ENCODE results near the gene GHITM.
"Not testable (repeated sequence)": the region's sequence is repeated elsewhere in the genome, so short reads cannot be mapped to it uniquely, and the experiment has no call there.

Gene GHITM

DNA sequence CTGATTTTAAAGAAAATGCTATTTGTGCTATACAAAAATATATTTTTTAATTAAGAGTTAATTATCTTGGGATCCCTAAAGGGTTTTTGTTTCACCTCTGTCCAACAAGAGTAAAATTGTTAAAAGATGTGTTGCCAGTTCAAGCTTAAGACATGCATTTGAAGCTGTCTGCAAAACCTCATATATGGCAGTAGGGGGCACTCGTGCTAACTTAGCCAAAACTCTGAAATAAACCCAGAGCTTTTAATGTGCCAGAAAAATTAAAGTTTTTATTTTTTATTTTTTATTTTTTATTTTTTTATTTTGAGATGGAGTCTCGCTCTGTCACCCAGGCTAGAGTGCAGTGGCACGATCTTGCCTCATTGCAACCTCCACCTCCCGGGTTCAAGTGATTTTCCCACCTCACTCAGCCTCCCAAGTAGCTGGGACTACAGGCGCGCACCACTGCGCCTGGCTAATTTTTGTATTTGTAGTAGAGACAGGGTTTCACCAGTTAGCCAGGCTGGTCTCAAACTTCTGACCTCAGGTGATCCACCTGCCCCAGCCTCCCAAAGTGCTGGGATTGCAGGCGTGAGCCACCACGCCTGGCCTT lies 8.8 kb downstream of the GHITM start:
- not testable (repeated sequence) for DNase-seq

GRCh38 chr10:84149854-84150253 lies 10.5 kb downstream of the GHITM start:
- DNase-seq, result no peak

GRCh38 chr10:84152769-84153168 lies 13.5 kb downstream of the GHITM start:
- no peak for DNase-seq

- DNase-seq, result no peak
Observed at GRCh38 chr10:84155521-84155920, 16.2 kb downstream of the GHITM start.

DNA sequence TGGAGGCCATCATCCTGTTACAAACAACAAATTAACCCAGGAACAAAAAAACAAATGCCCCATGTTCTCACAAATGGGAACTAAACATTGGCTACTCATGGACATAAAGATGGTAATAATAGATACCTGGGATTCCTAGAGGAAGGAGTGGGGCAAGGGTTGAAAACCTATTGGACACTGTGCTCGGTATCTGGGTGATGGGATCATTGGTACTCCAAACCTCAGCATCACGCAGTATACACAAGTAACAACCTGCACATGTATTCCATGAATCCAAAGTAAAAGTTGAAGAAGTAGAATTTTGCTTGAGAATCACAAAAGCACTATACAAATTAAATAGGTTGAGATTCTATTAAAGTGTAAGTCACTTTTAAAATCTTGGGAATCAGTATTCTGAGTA lies 16.7 kb downstream of the GHITM start:
- DNase-seq, result no peak

DNA sequence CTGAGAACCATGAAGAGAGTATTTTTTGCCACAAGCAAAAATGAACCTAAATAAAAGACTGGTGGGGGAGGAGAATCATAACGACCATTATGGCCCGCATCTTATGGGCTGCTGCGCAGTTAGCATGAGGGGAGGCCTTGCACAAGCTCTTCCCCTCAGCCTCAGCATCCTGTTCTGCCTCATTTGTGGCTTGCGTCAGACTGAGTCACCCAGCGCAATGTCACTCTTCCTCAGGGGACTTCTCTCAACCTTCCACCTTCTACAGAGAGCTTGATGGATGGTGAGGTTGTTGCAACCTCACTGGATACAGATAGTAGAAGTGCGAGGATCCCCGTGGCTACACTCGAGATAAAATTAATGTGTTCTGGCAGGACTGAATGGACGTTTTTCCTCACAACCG lies 17.5 kb downstream of the GHITM start:
- DNase-seq, result no peak

DNA sequence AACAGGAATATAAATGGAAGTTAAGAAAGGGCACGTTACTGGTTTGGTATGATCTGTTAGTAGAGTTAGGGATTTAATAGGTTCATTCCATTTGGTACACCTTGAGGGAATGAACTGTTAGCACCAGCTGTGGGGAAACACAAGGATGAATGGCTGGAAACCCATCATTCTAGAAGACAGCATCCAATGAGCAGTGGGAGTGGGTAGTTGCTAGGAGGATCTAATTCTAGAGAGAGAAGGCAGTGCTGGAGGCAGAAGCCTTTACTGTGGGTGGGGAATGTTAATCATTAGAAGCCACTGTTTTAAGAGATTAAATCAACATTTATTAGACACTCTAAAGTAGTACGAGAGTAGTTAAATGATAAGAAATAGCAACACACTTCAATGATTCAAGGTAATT lies 18.8 kb downstream of the GHITM start:
- no peak for DNase-seq

- no peak for DNase-seq
Observed at GRCh38 chr10:84158550-84158949, 19.2 kb downstream of the GHITM start.

- DNase-seq, result no peak
Observed at GRCh38 chr10:84159076-84159685, 19.9 kb downstream of the GHITM start.

DNA sequence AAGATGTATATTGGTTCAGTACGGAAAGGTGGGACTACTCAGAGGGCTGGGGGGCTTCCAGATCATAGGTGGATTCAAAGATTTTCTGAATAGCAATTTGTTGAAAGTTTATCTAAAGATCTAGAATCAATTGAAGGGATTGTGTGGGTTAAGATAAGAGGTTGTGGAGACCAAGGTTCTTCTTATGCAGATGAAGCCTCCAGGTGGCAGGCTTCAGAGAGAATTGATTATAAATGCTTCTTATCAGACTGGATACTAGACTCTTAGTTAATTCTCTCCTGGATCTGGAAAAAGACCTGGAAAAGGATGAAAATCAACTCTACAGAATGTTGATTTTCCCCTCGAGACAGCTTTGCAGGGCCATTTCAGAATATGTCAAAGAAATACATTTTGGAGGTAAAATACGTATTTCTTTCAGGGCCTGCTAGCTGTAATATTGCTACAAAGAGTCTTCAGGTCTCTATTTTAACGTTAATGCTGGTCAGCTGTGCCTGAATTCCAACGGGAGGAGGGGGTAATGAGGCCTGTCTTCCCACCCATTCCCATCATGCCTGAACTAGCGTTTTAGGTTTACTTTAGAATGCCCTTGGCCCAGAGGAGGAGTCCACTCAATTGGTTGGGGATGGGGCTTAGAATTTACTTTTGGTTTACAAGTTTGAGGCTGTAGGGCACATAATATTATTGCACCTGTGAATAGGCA lies 21.5 kb downstream of the GHITM start:
- no peak for DNase-seq

- no peak for DNase-seq
Observed at GRCh38 chr10:84163996-84164395, 24.7 kb downstream of the GHITM start.

DNA sequence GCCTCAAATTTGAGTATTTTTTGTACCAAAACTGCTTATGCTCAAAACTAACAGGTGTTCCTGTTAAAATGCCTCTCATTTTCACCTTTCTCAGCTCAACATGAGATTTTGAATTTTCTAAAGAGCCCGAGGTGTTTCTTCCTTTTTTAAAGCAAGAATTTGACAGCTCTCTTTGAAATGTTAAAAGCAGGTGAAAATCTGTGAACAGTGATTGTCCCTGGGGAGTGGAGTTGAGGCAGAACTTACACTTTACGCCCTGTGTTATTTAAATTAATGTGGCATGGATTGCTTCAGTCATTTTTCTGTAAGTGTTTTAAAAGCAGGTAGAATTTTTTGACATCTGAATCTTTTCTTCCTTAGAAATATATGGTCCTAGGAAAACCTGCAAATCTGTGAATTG lies 25.1 kb downstream of the GHITM start:
- no peak for DNase-seq

DNA sequence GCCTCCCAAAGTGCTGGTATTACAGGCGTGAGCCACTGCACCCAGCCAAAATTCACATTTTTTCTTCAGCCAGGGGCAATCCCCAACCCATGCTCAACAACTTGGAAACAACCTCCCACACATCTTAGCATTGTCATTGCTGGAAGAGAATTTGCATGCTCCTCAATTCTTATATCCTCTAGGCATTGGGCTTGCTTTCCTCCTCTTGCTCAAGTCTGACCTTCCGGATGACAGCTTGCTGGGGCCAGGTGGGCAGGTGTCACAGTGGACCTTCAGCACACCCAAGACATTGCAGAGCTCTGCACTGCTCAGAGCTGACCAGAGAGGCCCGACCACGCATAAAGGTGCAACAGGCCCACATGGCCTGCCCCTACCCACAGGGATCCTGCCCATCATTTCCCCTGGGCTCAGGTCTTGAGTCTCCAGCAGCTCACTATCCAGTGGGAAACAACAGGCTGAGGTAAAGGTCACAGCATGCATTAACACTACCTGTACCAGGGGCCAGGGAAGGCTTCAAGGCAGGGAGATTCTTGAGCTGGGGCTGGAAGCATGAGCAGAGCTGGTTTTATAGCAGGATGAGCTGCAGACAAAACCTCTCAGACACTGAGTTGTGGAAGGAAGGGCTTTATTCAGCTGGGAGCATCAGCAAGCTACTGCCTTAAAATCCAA lies 27.4 kb downstream of the GHITM start:
- DNase-seq, result no peak

- not testable (repeated sequence) for DNase-seq
Observed at GRCh38 chr10:84167289-84167653, 28.0 kb downstream of the GHITM start.

GRCh38 chr10:84168382-84168781 lies 29.1 kb downstream of the GHITM start:
- DNase-seq, result not testable (repeated sequence)

GRCh38 chr10:84171237-84171636 lies 31.9 kb downstream of the GHITM start:
- DNase-seq, result not testable (repeated sequence)

DNA sequence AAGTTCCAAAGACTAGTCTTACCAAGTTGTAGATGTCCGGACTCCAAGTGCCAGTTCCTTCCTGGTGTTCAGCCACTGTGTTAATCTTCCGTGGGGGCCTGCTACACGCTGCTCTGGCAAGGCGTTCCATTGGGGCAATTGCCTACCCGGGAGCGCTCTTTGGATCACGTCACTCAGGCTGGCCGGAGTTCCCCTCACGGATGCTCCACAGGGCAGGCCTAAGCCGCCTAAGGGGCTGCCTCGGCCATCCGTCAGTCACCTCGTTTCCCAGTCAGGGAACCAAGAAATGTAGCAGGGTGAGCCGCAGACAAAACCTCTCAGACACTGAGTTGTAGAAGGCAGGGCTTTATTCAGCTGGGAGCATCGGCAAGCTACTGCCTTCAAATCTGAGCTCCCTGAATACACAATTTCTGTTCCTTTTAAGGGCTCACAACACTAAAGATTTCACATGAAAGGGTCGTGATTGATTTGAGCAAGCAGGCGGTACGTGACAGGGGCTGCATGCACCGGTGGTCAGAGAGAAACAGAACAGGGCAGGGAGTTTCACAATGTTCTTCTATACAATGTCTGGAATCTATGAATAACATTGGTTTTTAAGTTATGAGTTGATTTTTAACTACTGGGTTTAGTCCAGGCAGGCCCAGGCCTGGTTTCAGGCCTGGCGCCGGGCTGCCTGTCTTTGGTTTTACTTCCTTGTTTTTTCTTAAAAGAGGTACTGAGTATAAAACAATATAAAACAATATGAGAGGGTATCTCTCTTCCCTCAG lies 32.6 kb downstream of the GHITM start:
- DNase-seq, result not testable (repeated sequence)

GRCh38 chr10:84172467-84173356 lies 33.4 kb downstream of the GHITM start:
- DNase-seq, result no peak

DNA sequence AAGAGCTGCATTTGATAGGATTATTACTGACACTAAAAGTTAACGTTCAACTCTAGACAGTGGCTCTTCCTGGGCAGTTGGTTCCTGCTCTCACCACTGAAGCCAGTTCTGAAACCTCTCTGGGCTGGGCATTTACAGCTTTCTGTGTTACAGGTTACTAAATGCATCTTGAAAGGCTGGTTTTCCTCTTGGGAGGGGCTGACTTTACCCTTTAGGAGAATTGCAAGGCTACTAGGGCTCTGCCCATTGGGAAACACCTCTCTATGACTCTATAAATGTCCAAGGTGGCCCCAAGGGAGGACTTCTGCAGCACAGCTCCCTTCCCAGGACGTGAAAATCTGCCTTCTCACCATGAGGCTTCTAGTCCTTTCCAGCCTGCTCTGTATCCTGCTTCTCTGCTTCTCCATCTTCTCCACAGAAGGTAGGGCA lies 34.2 kb downstream of the GHITM start, which contains the start of gene GPR15LG:
Gene GPR15LG, plus strand, starts transcription at position 301 of the 429 bp plus-strand sequence. Its CDS starts 51 bp downstream, at position 352.
- no peak for DNase-seq

- no peak for DNase-seq
Observed at GRCh38 chr10:84175436-84175835, 36.1 kb downstream of the GHITM start.

- DNase-seq, result no peak
Observed at GRCh38 chr10:84176351-84176750, 37.0 kb downstream of the GHITM start.
